Stimulated activated CD4-positive, alpha-beta T cell treated with anti-CD3 and anti-CD28 coated beads, Interleukin-1b, Interleukin-23, amount 100 ng/mL, for 4 hours (primary cell): ENCODE measurements around the gene UGT1A1.

ENCODE experiments used
- DNase-seq, 2 donors: peaks; one replicate each; pipeline ENCODE4 v3.0.0-alpha.2; 2020; ENCODE audit warnings: low read depth in 2 of 2

The UGT1A1 gene

DNA sequence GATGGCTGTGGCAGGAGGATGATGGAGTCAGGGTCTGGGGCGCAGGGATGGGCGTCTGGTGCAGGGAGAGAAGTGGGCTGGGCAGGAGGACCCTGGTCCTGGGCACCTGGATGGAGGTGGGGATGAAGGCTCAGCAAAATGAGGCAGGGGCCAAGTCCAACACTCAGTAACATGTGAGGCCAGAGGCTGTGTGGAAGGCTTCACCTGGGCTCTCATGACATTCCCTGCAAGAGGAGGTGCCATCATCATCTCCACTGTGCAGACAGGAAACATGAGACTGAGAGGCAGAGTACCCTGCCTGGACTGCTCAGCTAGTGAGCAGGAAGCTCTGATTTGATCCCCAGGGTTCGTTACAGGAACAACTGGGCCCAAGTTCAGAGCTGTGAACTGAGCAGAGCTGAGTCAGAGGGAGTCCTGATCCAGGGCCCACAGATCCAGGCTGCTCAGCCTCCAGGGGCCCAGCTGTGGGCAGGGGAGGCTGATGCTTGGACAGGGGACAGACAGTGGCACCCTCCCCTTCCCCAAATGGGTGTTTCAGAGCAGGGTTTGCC lies 57.4 kb downstream of the UGT1A1 start:
- DNase-seq, result no peak

DNA sequence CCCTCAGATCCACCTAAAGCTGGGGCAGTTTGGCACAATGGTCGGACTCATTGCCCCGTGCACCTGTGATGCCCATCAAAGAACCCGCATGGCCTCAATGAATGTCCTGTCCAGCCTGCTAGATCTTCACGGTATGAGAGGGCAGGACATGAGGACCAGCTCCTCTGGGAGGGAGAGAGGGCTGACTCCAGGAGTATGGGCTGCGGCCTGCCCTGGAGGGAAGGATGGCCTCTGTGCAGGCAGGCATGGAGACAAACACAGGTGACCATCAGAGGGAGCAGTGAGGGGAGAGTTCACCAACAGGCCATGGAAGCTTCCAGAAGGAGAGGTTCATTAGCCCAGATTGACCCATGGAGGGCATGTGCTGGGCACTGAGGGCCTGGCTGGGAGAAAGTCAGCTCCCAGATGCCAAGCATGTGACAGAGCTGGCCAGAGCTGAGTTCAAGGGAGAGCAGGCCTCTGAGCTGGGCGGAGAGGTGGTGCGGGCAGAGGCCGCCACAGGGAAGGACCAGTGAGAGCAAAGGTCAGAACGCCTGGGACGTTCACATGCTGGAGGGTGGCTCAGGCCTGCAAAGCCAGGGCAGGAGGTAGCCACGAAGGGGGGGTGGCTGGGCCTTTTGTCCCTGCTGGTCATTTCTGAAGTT lies 58.0 kb downstream of the UGT1A1 start:
- DNase-seq, result no peak

DNA sequence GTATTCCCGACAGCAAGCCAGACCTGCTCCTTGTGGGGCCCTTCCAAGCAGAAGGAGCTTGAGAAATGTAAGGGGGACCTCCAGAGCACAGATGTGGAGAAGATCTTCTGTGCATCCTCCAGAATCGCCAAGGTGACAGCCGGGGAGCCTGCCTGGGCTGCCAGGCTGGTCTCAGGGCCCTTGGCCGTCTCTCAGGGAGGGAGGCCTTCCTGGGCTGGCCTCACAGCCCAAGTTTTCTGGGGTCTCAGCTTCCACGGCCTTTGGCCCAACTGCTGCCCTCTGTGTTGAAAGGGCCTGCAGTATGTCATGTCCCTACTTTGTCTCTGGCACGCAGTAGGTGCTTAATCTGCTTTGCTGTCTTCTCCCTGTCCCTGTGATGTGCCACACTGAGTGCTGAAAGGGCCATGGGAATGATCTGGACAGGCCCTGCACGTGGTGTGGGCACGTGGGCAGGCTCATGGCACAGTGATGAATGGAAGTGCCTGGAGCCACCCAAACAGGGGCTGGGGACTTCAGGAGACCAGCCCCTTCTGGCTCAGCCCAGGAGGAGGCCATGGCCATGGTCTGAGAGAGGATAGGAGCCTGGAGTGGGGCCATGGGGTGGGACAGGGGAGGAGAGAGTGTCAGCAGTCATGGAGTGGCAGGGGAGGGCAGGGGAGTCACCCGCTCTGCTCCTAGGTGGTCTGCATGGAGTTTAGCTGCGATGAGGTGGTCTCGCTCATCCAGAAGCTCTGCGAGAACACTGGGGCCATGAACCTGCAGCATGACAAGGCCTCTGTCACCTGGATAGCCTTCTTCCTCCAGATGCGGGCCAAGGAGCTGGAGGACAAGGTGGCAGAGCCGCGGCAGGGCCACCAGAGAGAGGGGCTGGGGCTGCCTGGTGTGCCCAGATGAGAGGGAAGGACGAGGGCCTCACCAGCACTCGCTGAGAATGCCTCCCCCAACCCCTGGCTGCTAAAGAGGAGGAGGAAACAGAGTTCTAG lies 58.9 kb downstream of the UGT1A1 start:
- no peak for DNase-seq

DNA sequence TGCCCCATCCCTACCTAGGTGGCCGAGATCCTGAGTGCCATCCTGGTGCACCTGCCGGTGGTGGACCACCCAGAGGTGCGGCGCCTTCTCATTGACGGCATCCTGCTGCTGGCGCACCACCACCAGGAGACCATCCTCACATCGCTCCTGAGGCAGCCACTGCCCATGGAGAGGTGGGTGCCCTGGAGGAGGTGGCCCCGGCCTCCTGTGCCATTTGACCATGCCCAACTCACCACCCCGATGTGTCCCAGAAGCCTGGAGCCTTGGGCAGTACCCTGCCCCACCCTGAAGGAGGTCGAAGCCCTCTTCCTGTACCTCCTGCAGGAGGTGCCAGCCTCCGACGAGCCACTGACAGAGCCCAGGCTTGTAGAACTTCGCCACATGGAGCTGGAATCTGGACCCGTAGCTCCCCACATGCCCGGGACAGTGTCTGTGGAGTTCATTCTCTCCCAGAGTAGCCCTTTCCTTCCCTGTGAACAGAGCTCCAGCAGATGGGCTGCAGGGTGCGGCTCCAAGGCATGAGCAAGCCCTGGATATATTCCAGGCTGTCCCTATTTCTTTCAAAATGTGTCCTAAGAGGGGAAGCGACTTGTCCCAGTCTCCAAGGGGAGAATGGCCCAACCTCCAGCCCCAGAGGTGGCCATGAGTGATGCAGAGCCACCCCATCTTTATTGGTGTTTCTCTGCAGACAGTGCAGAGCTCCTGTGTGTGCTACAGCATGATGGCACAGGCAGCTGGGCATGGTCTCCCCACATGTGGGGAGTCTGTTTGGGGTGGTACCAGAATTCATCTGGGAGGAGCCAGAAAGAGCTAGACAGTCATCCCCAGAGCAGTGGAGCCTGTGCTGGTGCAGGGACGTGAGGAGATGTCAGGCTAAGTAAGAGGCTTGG lies 60.1 kb downstream of the UGT1A1 start:
- DNase-seq, result no peak

DNA sequence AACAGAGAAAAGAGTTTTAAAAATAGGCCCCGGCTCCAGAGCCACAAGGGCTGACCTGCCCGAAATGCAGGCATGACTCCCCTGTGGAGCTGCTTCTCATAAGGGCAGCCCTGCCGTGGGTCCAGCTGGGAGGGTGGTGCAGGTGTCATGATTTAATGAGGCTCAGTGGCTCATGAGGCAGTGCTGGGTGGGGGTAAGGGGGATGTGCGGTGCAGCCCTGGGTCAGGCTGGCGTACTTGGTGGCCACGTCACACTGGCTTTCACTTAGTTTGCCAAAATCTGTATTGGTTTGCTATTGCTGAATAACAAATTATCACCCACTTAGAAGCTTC lies 60.7 kb downstream of the UGT1A1 start:
- DNase-seq, result no peak

DNA sequence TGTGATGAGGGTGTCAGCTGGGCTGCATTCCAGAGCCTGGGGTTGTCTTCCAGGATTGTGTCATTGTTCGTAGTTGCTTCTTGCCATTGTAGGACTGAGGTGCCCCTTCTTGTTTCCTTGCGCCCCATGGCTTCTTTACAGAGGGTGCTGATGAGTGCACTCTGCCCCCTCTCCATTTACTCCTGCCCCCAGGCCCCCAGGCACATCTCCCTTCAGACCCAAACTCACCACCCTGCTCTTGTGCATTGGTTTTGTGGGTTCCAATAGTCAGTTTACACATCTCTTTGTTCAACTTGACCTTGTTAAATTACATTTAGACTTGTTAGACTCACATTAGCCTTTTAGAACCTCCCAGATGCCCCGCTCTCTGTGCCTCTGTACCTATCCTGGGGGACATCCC lies 61.1 kb downstream of the UGT1A1 start:
- DNase-seq, result no peak

DNA sequence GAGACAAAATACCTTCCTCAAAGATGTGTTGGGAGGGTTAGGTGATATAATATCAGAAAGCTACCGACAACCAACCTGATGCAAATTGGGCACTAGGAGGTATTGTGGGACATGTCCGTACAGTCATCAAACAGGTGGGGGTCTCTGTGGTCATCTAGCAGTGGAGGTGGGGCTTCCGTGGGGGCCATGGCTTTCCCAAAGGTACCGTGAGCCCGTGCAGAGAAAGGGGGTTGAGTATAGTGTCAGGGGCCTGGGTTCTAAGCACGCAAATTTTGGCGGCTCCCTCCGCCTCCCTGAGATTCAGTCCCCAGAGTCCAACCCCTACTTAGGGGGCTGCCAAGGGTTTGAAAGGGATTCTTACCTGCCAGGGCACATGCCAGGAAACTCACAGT lies 61.6 kb downstream of the UGT1A1 start:
- DNase-seq, result no peak

DNA sequence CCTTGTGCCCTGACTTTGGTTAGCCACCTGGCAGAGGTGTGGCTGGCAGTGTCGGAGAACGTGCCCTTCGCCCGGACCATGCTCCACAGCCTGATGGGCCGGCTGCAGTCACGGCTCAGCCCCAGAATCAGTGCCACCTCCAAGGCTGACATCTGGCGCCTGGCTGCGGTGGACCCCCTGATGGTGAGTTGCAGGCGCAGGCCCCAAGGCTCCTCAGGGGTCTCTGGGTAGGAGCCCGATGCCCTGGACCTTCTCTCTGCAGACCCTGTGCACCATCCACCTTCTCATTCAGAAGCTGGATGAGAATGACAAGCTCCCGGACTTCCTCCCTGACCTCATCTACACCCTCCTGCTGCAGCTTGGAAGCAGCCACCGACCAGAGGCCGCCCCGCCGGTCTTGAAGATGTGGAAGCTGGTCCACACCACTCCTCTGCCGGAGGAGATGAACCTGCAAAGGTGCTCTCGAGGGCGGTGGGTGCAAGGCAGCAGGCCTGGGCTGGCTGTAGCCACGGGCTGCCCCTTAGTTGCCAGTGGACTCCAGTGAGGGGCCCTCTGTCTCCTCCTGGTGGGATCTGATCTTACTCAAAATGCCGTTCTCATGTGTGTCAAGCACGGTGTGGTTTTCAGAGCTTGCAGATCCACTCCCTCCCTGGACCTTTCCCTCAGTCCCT lies 62.2 kb downstream of the UGT1A1 start:
- no peak for DNase-seq
